HG03558 (cell line): ENCODE data around the gene PLEKHA5.
"Not testable (repeated sequence)": the region's sequence is repeated elsewhere in the genome, so short reads cannot be mapped to it uniquely, and the experiment has no call there.

Experiments used
- ATAC-seq: cut with Tn5 transposase; IDR thresholded peaks from one replicate; pipeline ENCODE4 v1.9.1; 2021; ENCODE audit warnings: moderate number of reproducible peaks; ENCODE audit not compliant: unreplicated experiment; ENCODE audit errors: extremely low read depth

PLEKHA5 gene

DNA sequence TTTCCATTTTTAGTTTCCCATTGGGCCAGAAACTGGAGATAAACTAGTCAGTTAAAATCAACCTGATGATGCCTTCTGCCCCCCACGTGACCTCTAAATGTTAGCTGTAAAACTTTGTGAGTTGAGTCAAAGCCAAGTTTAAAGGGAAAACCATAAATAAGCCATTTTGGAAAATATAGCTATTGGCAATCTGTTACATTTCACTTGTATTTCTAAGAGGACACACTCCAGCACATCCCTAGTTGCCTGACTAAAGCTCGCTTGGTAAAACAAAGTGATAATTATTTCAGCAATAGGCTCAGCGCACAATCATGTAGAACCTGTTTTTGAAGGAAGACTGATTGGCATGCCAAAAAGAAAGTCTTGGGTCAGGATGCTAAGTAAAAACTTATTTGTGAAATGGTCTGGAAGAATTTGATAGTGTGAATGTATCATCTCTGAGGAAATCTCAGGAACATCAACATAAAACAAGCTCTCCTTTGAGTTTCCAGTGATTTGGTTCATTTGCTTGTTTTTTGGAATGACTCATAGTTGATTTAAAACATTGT, 260.6 kb downstream of the PLEKHA5 start:
- no peak for ATAC-seq

DNA sequence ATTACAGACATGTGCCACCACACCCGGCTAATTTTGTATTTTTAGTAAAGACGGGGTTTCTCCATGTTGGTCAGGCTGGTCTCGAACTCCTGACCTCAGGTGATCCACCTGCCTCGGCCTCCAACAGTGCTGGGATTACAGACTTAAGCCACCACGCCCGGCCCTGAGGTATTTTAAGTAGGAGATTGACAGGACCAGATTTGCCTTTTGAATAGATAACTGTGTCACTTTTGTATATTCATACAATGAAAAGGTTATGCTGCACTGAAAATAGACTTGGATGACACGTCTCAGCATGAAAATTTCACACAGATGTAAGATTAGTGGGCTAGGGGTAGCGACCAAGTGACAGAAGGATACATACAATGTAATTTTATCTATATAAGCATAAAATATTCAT, 263.1 kb downstream of the PLEKHA5 start:
- ATAC-seq, result not testable (repeated sequence)

DNA sequence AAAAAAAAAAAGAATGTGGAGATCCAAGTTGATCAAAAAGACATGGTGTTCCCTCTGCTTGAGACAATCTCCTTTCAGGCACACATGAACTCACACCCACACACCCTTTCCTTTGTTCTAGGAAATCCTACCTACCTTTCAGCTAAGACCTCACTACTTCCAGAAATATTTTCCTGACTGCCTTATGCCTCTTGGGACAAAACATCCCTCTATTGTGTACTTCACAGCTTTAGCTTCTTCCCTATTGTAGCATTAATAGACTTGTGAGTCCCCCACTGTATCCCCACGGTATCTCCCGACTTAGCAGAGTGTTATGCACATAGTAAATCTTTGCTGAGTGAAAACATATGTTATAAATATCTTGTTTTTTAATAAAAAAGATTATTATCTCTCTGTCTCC, 264.9 kb downstream of the PLEKHA5 start:
- no peak for ATAC-seq

DNA sequence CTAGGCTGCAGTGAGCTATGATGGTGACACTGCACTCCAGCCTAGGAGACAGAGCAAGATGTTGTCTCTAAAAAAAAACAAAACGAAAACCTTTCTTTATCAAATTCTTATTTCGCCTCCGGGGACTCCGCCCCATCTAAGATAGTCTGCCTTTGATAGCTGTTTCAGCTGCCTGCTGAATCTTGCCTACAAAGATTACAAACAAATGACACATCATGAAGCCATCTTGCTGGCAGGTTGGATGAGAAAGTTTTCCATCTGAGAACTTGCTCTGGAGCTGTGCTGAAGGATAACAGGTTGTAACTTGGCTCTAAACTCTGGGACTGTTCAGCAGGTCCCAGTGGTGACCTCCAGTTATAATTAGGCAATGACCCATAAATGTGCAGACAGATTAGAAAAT, 268.0 kb downstream of the PLEKHA5 start:
- no peak for ATAC-seq

DNA sequence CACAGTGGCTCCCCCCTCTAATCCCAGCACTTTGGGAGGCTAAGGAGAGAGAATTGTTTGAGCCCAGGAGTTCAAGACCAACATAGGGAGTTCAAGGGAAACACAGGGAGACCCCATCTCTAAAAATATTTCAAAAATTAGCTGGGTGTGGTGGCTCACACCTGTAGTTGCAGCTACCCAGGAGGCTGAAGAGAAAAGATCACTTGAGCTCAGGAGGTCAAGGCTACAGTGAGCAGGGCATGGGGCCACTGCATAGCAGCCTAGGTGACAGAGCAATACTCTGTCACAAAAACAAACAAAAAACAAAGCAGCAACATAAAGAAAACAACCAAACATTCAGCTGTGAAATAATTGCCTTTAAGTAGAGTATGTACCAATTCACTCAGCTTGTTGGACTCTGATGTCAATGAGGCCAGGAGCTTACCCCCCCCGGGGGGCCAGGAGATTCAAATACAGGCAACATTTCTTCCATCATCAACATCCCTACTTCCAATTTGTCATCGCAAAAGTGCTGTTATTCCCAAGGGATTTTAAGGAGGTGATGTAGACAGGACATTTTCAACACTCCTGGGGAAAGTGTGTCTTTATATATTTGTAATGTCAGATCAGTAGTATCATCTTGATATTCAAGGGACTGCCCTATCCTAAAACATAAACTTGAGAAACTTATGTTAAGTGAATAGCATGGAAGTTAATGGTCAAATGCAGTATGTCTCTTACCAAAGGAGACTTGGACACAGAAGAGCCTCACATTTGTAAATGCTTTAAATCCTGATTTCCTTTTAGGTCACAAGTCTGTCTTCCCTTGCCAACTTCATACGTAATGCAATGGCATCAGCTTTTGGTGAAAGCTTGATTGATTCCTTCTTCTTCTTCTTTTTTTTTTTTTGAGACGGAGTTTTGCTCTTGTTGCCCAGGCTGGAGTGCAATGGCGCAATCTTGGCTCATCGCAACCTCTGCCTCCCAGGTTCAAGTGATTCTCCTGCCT, 269.1 kb downstream of the PLEKHA5 start:
- no peak for ATAC-seq

DNA sequence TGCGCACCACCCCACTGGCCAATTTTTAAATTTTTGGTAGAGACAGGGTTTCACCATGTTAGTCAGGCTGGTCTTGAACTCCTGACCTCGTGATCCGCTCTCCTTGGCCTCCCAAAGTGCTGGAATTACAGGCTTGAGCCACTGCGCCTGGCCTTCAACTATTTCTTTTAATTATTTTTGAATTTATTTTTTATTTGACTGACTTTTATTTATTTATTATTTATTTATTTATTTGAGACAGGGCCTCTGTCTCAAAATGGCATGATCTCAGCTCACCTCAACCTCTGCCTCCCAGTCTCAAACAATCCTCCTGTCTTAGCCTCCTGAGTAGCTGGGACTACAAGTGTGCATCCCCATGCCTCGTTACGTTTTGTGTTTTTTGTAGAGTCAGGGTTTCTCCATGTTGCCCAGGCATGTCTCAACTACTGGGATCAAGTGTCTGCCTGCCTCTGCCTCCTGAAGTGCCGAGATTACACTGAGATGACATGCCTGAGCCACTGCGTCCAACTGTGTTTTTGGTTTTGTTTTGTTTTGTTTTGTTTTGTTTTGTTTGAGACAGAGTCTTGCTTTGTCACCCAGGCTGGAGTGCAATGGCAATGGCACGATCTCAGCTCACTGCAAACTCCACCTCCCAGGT, 271.2 kb downstream of the PLEKHA5 start:
- ATAC-seq, result not testable (repeated sequence)

DNA sequence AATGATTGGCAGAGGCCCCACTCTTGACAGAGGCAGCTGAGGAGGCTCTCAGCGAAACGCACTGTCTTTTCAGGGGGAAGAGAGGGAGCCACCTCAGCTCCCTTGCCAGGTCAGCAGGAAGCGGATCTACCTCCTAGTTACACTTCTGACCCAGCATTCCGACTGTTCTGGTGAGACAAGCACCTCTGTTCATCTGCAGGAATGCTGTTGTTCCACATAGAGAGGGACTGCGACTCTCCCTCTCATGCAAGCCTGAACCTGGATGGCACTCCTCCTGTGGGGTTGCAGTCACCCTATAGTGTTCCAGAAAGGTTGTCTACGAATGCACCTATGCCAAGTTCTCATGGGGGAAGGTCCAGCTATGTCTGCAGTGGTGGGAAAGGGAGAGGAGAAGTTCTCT, 272.7 kb downstream of the PLEKHA5 start:
- ATAC-seq, result no peak

GRCh38 chr12:19402743-19403431, 273.4 kb downstream of the PLEKHA5 start:
- ATAC-seq, result no peak

DNA sequence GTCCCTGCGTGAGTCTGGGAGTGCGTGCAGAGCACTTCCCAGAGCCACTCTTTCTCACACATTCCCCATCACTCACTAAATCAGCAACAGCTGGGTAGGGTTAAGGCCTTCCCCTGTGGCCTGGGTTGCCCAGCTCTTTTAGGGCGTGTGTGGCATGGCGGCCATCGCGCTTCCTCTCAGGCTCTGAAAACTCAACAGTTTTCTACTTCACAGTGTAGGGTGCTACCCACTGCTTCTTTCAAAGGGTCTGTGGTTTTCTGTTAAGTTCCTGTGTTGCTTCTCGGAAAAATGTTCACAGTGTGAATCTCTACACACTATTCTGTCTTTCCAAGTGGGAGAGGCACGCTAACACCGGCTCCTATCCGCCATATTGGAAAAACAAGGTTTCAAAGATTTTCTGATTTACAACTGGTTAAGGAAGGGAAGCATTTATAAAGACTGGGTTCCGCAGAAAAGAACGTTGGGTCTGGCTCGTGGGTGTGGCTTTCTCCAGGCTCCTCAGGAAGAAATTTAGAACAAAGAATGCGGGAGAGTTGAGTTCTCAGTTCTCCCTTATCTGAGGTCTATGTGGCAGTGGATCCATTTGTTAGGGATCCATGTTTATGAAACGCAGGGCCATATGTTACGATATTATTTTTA, 274.8 kb downstream of the PLEKHA5 start:
- ATAC-seq, result no peak

GRCh38 chr12:19409376-19409775, 279.8 kb downstream of the PLEKHA5 start:
- ATAC-seq, result no peak

- no peak for ATAC-seq
Observed at GRCh38 chr12:19410211-19410610, 280.7 kb downstream of the PLEKHA5 start.

DNA sequence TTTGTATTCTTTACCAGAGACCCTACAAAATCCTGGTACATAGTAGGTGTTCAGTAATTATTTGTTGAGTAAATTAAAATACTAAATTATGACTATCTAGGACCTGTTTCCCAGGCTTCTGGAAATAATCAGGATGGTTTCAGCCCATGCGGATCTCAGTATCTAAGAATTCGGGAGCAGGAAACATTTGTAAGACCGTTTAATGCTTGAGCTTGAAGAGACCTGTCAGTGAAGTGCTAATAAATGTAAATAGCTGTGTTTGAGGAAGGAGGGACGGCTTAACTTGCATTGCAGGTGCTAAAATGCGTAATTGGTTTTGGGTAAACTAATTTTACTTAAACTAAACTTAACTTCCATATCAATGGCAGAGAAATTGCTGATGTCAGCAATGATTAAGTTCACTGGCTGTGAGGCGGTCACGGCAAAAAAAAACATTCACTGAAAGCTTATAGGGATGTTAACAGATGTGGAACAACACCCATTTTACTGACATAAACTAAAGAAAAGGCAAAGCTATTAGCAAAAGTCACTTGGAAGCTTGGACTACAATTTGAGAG, 281.2 kb downstream of the PLEKHA5 start:
- no peak for ATAC-seq

DNA sequence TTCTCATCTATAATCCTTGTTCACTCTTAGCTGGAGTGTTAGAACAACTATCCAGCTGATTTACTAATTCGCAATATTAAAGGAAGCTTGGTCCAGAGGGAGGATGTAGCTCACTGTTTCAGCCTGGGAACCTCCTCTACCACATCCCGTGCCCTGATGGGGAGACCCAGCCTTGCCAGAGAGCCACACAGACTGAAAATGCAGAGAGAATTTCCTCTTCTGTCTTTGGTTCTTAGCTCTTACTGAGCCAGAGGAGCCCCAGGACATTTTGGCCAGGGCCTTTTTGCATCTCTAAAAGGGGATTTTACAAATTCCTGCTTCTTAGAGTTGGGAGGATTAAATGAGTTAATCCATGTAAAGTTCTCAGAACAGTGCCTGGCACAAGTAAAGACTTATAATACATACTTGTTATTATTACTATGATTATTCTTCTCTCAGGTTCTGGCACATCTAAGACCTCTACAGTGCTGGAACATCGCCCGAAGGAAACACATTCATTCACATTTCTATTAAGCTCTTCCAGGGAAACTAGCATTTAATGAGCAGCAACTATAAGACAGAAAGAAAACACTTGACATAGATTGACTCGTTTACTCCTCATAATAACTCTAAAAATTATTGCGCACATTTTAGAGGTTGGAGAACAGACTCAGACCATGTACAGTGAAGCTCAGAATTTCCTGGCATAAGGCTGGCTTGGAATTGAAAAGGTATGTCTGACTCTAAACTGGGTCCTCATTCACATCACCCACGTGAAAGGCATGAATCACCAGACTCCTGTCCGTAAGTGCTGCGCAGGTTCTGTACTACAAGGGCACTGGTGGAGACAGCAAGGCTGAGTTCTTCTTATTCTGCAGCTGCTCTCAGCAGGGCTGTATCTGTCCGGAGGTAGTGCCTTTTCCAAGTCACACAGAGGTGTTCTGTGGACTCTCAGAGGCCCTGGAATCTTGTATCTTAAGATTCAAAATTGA, 282.0 kb downstream of the PLEKHA5 start:
- ATAC-seq, result no peak

- ATAC-seq, result no peak
Observed at GRCh38 chr12:19412844-19413243, 283.3 kb downstream of the PLEKHA5 start.

DNA sequence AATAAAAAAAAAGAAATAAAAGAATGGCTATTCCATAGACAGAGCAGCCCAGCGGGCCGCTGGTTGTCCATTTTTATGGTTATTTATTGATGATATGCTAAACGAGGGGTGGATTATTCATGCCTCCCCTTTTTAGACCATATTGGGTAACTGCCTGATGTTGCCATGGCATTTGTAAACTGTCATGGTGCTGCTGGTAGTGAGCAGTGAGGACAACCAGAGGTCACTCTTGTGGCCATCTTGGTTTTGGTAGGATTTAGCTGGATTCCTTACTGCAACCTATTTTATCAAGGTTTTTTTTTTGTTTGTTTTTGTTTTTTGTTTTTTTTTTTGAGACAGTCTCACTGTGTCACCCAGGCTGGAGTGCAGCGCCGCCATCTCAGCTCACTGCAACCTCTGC, 284.0 kb downstream of the PLEKHA5 start:
- ATAC-seq, result not testable (repeated sequence)

- no peak for ATAC-seq
Observed at GRCh38 chr12:19415563-19415962, 286.0 kb downstream of the PLEKHA5 start.

GRCh38 chr12:19419086-19419485, 289.6 kb downstream of the PLEKHA5 start:
- ATAC-seq, result no peak

- no peak for ATAC-seq
Observed at GRCh38 chr12:19421503-19422282, 292.2 kb downstream of the PLEKHA5 start.
